ENCODE results near the gene FLCN.

DNA sequence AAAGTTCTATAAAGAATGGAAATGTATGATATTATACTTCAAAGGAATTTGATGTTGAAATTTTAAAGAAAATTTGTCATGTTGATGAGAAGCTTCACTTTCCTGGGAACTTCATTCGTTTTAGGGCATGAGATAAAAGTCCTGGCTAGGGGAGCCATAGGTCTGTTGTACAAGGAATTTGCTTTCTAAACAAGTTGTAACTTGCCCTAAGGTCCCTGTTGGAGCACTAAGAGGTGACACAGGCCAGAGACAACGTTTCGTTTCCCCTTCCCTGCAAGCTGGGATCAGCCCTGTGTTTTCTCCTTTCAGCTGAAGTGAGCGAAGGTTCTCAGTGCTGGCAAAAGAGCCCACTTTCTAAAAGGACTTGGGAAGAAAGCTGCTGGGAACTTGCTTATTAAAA is 47.4 kb downstream of the FLCN start:
- TF ChIP-seq, protein P1, sequence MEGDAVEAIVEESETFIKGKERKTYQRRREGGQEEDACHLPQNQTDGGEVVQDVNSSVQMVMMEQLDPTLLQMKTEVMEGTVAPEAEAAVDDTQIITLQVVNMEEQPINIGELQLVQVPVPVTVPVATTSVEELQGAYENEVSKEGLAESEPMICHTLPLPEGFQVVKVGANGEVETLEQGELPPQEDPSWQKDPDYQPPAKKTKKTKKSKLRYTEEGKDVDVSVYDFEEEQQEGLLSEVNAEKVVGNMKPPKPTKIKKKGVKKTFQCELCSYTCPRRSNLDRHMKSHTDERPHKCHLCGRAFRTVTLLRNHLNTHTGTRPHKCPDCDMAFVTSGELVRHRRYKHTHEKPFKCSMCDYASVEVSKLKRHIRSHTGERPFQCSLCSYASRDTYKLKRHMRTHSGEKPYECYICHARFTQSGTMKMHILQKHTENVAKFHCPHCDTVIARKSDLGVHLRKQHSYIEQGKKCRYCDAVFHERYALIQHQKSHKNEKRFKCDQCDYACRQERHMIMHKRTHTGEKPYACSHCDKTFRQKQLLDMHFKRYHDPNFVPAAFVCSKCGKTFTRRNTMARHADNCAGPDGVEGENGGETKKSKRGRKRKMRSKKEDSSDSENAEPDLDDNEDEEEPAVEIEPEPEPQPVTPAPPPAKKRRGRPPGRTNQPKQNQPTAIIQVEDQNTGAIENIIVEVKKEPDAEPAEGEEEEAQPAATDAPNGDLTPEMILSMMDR (IDR thresholded peaks at IDR 0.05): no peak
- TF ChIP-seq POLR2A (IDR thresholded peaks at IDR 0.05): no peak

All from testis (tissue), 2 donors.